SJCRH30 (cell line): ENCODE results near the gene EPN2. TPM values are rescaled to one million over a fixed set of nuclear protein-coding genes. Genes with fewer than 3 reads are reported as not detected.

ENCODE experiments used
- DNase-seq, 2 experiments: peaks; one replicate each; pipeline ENCODE4 v3.0.0-alpha.2; 2015 to 2020
- H3K27ac ChIP-seq: fragments of 250-450 bp; sonication (Bioruptor Pico); 2 replicates; pipeline ENCODE4 v1.5.1; 2020; ENCODE audit warnings: mild to moderate bottlenecking, moderate library complexity
- H3K27me3 ChIP-seq: fragments of 250-450 bp; sonication (Bioruptor Pico); 2 replicates; pipeline ENCODE4 v1.5.1; 2020; ENCODE audit warnings: mild to moderate bottlenecking, moderate library complexity
- H3K36me3 ChIP-seq: fragments of 250-450 bp; sonication (Bioruptor Pico); 2 replicates; pipeline ENCODE4 v1.5.1; 2020; ENCODE audit warnings: mild to moderate bottlenecking, moderate library complexity
- H3K4me1 ChIP-seq: fragments of 250-450 bp; sonication (Bioruptor Pico); 2 replicates; pipeline ENCODE4 v1.5.1; 2020; ENCODE audit warnings: mild to moderate bottlenecking, moderate library complexity
- H3K4me3 ChIP-seq: fragments of 250-450 bp; sonication (Bioruptor Pico); 2 replicates; pipeline ENCODE4 v1.5.1; 2020; ENCODE audit warnings: mild to moderate bottlenecking, moderate library complexity
- H3K9me3 ChIP-seq: fragments of 250-450 bp; sonication (Bioruptor Pico); replicated peaks from 2 replicates; pipeline ENCODE4 v1.5.1; 2020; ENCODE audit warnings: mild to moderate bottlenecking, moderate library complexity
- total RNA-seq: library from RNA; depleted of rRNA; stranded (reverse); fragments of >200 nt; shearing (Covaris generic); gene quantifications from 2 replicates; pipeline ENCODE4 v1.2.3, GENCODE V29; 2014

The EPN2 gene
- total RNA-seq, 1 experiment from 2014 or later, result 64.1 TPM

- no peak overlapping the region for H3K4me3 ChIP-seq
- H3K27me3 ChIP-seq, result no peaks in the 10 kb centered on the region
- no peak overlapping the region for H3K27ac ChIP-seq
- no peaks in the 10 kb centered on the region for H3K36me3 ChIP-seq
- peaks cover 29% of the 10 kb centered on the region for H3K4me1 ChIP-seq
- H3K9me3 ChIP-seq, result no peaks in the 10 kb centered on the region
- DNase-seq, result peak in 1 of 2 experiments; percentile 21
These were observed 128.3 kb downstream of the EPN2 start for GRCh38 chr17:19365499-19365817.

GRCh38 chr17:19365833-19366636 lies 128.9 kb downstream of the EPN2 start:
- no peaks in the 10 kb centered on the region for H3K27me3 ChIP-seq
- no peak overlapping the region for H3K27ac ChIP-seq
- H3K4me3 ChIP-seq, result no peak overlapping the region
- no peaks in the 10 kb centered on the region for H3K9me3 ChIP-seq
- DNase-seq, result peak in 1 of 2 experiments; percentile 7
- no peaks in the 10 kb centered on the region for H3K36me3 ChIP-seq
- peaks cover 35% of the 10 kb centered on the region for H3K4me1 ChIP-seq

- Histone ChIP-seq H3K9me3 (no peaks in the 10 kb centered on the region), H3K4me3 (no peak overlapping the region), H3K27me3 (no peaks in the 10 kb centered on the region), H3K4me1 (peaks cover 41% of the 10 kb centered on the region), H3K27ac (no peak overlapping the region), H3K36me3 (no peaks in the 10 kb centered on the region)
- no peak for DNase-seq
These were observed 129.4 kb downstream of the EPN2 start for GRCh38 chr17:19366637-19366972.

- H3K9me3 ChIP-seq, result no peaks in the 10 kb centered on the region
- no peak for DNase-seq
- peaks cover 41% of the 10 kb centered on the region for H3K4me1 ChIP-seq
- no peak overlapping the region for H3K4me3 ChIP-seq
- no peaks in the 10 kb centered on the region for H3K27me3 ChIP-seq
- no peak overlapping the region for H3K27ac ChIP-seq
- no peaks in the 10 kb centered on the region for H3K36me3 ChIP-seq
These were observed 131.1 kb downstream of the EPN2 start for GRCh38 chr17:19368229-19368628.

- H3K9me3 ChIP-seq, result no peaks in the 10 kb centered on the region
- H3K27ac ChIP-seq, result no peak overlapping the region
- H3K27me3 ChIP-seq, result no peaks in the 10 kb centered on the region
- H3K36me3 ChIP-seq, result no peaks in the 10 kb centered on the region
- H3K4me3 ChIP-seq, result no peak overlapping the region
- no peak for DNase-seq
- peaks cover 35% of the 10 kb centered on the region for H3K4me1 ChIP-seq
These were observed 132.1 kb downstream of the EPN2 start for GRCh38 chr17:19369107-19369778.

- no peak for DNase-seq
These were observed 132.8 kb downstream of the EPN2 start for GRCh38 chr17:19369846-19370492.

GRCh38 chr17:19370493-19370960 lies 133.4 kb downstream of the EPN2 start:
- H3K4me1 ChIP-seq, result peaks cover 24% of the 10 kb centered on the region
- DNase-seq, result peak; percentile 91 to 94

More at GRCh38 chr17:19369846-19370492, 132.8 kb downstream of the EPN2 start:
- Histone ChIP-seq H3K4me1 (peaks cover 29% of the 10 kb centered on the region), H3K36me3 (no peaks in the 10 kb centered on the region), H3K27ac (peak overlapping the region; percentile 48), H3K9me3 (no peaks in the 10 kb centered on the region), H3K4me3 (no peak overlapping the region), H3K27me3 (no peaks in the 10 kb centered on the region)

GRCh38 chr17:19371259-19372010 lies 134.3 kb downstream of the EPN2 start:
- no peaks in the 10 kb centered on the region for H3K36me3 ChIP-seq
- no peaks in the 10 kb centered on the region for H3K9me3 ChIP-seq
- no peaks in the 10 kb centered on the region for H3K27me3 ChIP-seq
- no peak overlapping the region; the same call in 1 of the 2 replicates for H3K27ac ChIP-seq
- no peak overlapping the region for H3K4me3 ChIP-seq
- H3K4me1 ChIP-seq, result peaks cover 23% of the 10 kb centered on the region
- DNase-seq, result no peak

More at GRCh38 chr17:19370493-19370960, 133.4 kb downstream of the EPN2 start:
- no peaks in the 10 kb centered on the region for H3K36me3 ChIP-seq
- peak overlapping the region; percentile 48 for H3K27ac ChIP-seq
- H3K9me3 ChIP-seq, result no peaks in the 10 kb centered on the region
- H3K4me3 ChIP-seq, result no peak overlapping the region
- H3K27me3 ChIP-seq, result no peaks in the 10 kb centered on the region

GRCh38 chr17:19372011-19372370 lies 134.8 kb downstream of the EPN2 start:
- H3K27ac ChIP-seq, result no peak overlapping the region
- no peaks in the 10 kb centered on the region for H3K36me3 ChIP-seq
- peaks cover 26% of the 10 kb centered on the region for H3K4me1 ChIP-seq
- no peaks in the 10 kb centered on the region for H3K27me3 ChIP-seq
- no peak overlapping the region for H3K4me3 ChIP-seq
- H3K9me3 ChIP-seq, result no peaks in the 10 kb centered on the region
- DNase-seq, result no peak

GRCh38 chr17:19372439-19372838 lies 135.3 kb downstream of the EPN2 start:
- Histone ChIP-seq H3K4me3 (no peak overlapping the region), H3K27me3 (no peaks in the 10 kb centered on the region), H3K4me1 (peaks cover 28% of the 10 kb centered on the region), H3K9me3 (no peaks in the 10 kb centered on the region), H3K27ac (no peak overlapping the region), H3K36me3 (no peaks in the 10 kb centered on the region)
- DNase-seq, result no peak

- Histone ChIP-seq H3K36me3 (no peaks in the 10 kb centered on the region), H3K4me3 (no peak overlapping the region), H3K4me1 (peaks cover 28% of the 10 kb centered on the region), H3K27me3 (no peaks in the 10 kb centered on the region), H3K27ac (no peak overlapping the region), H3K9me3 (no peaks in the 10 kb centered on the region)
- DNase-seq, result no peak
These were observed 135.8 kb downstream of the EPN2 start for GRCh38 chr17:19372866-19373504.

GRCh38 chr17:19374136-19374535 lies 137.0 kb downstream of the EPN2 start:
- no peaks in the 10 kb centered on the region for H3K27me3 ChIP-seq
- DNase-seq, result no peak

GRCh38 chr17:19375732-19376131 lies 138.6 kb downstream of the EPN2 start:
- H3K27ac ChIP-seq, result no peak overlapping the region

More at GRCh38 chr17:19374136-19374535, 137.0 kb downstream of the EPN2 start:
- H3K9me3 ChIP-seq, result no peaks in the 10 kb centered on the region
- H3K4me3 ChIP-seq, result no peak overlapping the region
- H3K27ac ChIP-seq, result no peak overlapping the region
- H3K4me1 ChIP-seq, result peaks cover 28% of the 10 kb centered on the region
- H3K36me3 ChIP-seq, result no peaks in the 10 kb centered on the region

GRCh38 chr17:19376811-19377210 lies 139.6 kb downstream of the EPN2 start:
- peak in 1 of 2 experiments; percentile 49 for DNase-seq
- H3K27me3 ChIP-seq, result no peaks in the 10 kb centered on the region
- H3K4me1 ChIP-seq, result peaks cover 12% of the 10 kb centered on the region
- H3K4me3 ChIP-seq, result peak overlapping the region; percentile 63
- no peaks in the 10 kb centered on the region for H3K9me3 ChIP-seq
- H3K36me3 ChIP-seq, result peaks cover 23% of the 10 kb centered on the region
- peak overlapping the region; percentile 75; the same call in 1 of the 2 replicates for H3K27ac ChIP-seq

More at GRCh38 chr17:19375732-19376131, 138.6 kb downstream of the EPN2 start:
- H3K36me3 ChIP-seq, result peaks cover 14% of the 10 kb centered on the region
- DNase-seq, result no peak
- H3K4me1 ChIP-seq, result peaks cover 23% of the 10 kb centered on the region
- no peaks in the 10 kb centered on the region for H3K9me3 ChIP-seq
- H3K4me3 ChIP-seq, result no peak overlapping the region
- no peaks in the 10 kb centered on the region for H3K27me3 ChIP-seq
